Measurements from ENCODE around the gene SH3BP1. TPM values are rescaled to one million over a fixed set of nuclear protein-coding genes. Genes with fewer than 3 reads are reported as not detected.
A peak's percentile ranks its signal among the peaks of the same experiment; 100 is the strongest.
"Not testable (repeated sequence)": the region's sequence is repeated elsewhere in the genome, so short reads cannot be mapped to it uniquely, and the experiment has no call there.

SH3BP1 gene
- 1 to 10 TPM; 1.5 to 4.0 TPM for total RNA-seq

- H3K4me1 ChIP-seq, result peaks cover 0 to 47% of the 10 kb centered on the region in 2 donors
- DNase-seq (ENCODE audit: low spot score), result no peak
- H3K4me3 ChIP-seq, result peak within 1 kb of the TSS; percentile 47 to 62
- H3K27ac ChIP-seq, result peak within 1 kb of the TSS in 1 of 2 donors; percentile 23
- no peaks in the 10 kb centered on the region for H3K9me3 ChIP-seq
- H3K36me3 ChIP-seq, result no peaks in the 10 kb centered on the region
- no peaks in the 10 kb centered on the region for H3K27me3 ChIP-seq
- TF ChIP-seq CTCF (IDR thresholded peaks at IDR 0.05), result no peak
Measured at GRCh38 chr22:37639070-37639760, at the start of gene SH3BP1. SH3BP1 (plus strand) TSS chr22:37639669; CDS start chr22:37639788, 119 bp downstream.

GRCh38 chr22:37591081-37591480 lies 48.4 kb upstream of the SH3BP1 start:
- H3K27ac ChIP-seq; H3K27me3 ChIP-seq; H3K36me3 ChIP-seq; H3K9me3 ChIP-seq; H3K4me3 ChIP-seq; H3K4me1 ChIP-seq; DNase-seq (ENCODE audit: low spot score): not testable (repeated sequence)

GRCh38 chr22:37591823-37592404 lies 47.6 kb upstream of the SH3BP1 start:
- DNase-seq (ENCODE audit: low spot score), result no peak
- H3K36me3 ChIP-seq, result no peaks in the 10 kb centered on the region
- peaks cover 0 to 6% of the 10 kb centered on the region in 2 donors for H3K4me1 ChIP-seq
- no peak for TF ChIP-seq CTCF (IDR thresholded peaks at IDR 0.05)
- no peaks in the 10 kb centered on the region for H3K9me3 ChIP-seq
- peak overlapping the region in 1 of 2 donors; percentile 18 for H3K27ac ChIP-seq
- H3K27me3 ChIP-seq, result no peaks in the 10 kb centered on the region
- peak overlapping the region in 1 of 2 donors; percentile 15 for H3K4me3 ChIP-seq

GRCh38 chr22:37594237-37594636 lies 45.2 kb upstream of the SH3BP1 start:
- H3K36me3 ChIP-seq, result no peaks in the 10 kb centered on the region
- H3K4me3 ChIP-seq, result no peak overlapping the region
- TF ChIP-seq CTCF (IDR thresholded peaks at IDR 0.05), result no peak
- H3K4me1 ChIP-seq, result peaks cover 0 to 6% of the 10 kb centered on the region in 2 donors
- H3K27ac ChIP-seq, result no peak overlapping the region
- no peaks in the 10 kb centered on the region for H3K27me3 ChIP-seq
- DNase-seq (ENCODE audit: low spot score), result no peak
- no peaks in the 10 kb centered on the region for H3K9me3 ChIP-seq

- DNase-seq (ENCODE audit: low spot score), result no peak
- no peaks in the 10 kb centered on the region for H3K9me3 ChIP-seq
- no peak for TF ChIP-seq CTCF (IDR thresholded peaks at IDR 0.05)
- no peak overlapping the region for H3K4me3 ChIP-seq
- no peak overlapping the region for H3K27ac ChIP-seq
- H3K36me3 ChIP-seq, result no peaks in the 10 kb centered on the region
- H3K27me3 ChIP-seq, result no peaks in the 10 kb centered on the region
- no peaks in the 10 kb centered on the region for H3K4me1 ChIP-seq
Measured at GRCh38 chr22:37599153-37599552, 40.3 kb upstream of the SH3BP1 start.

- H3K4me3 ChIP-seq, result no peak overlapping the region
Measured at GRCh38 chr22:37601203-37601539, 38.3 kb upstream of the SH3BP1 start.

More at GRCh38 chr22:37601203-37601539, 38.3 kb upstream of the SH3BP1 start:
- Histone ChIP-seq H3K36me3 (no peaks in the 10 kb centered on the region), H3K9me3 (no peaks in the 10 kb centered on the region), H3K27me3 (no peaks in the 10 kb centered on the region), H3K27ac (no peak overlapping the region), H3K4me1 (no peaks in the 10 kb centered on the region)
- no peak for DNase-seq (ENCODE audit: low spot score)
- TF ChIP-seq CTCF (IDR thresholded peaks at IDR 0.05), result no peak

All from right atrium auricular region (tissue), 2 donors.